ENCODE data around the gene SLC17A3. TPM values are rescaled to one million over a fixed set of nuclear protein-coding genes. Genes with fewer than 3 reads are reported as not detected.

The SLC17A3 gene
- total and polyA plus RNA-seq, 2 donors (not counting 1 experiment from before 2014, with no cell fraction given): not detected

DNA sequence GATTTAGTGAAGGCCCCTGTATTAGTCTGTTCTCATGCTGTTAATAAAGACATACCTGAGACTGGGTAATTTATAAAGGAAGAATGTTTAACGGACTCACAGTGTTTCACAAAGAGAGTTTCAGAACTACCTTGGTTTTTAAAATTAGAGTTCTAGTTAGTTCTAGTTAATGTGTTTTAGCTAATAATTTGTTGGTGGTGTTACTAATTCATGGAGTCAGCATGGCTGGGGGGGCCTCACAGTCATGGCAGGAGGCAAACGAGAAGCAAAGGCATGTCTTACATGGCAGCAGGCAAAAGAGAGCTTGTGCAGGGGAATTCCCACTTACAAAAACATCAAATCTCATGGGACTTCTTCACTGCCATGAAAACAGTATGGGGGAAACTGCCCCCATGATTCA lies 12.0 kb upstream of the SLC17A3 start:
- ChIA-PET CTCF (no interaction called here), POLR2A (no interaction called here)
- Histone ChIP-seq H3K4me2 (replicated peaks; ENCODE audit: low read depth, low read length, poor library complexity, severe bottlenecking) (no peak overlapping the region), H3K4me3 (ENCODE audit: control extremely low read depth in 1 of 5, extremely low read depth in 1 of 5, insufficient read depth in 1 of 5, low read depth in 2 of 5, low read length in 4 of 5) (no peak overlapping the region), H4K20me1 (ENCODE audit: control insufficient read depth, insufficient read depth, low read length, poor library complexity, severe bottlenecking) (no peaks in the 10 kb centered on the region), H3K9me3 (ENCODE audit: control extremely low read depth in 1 of 3, control insufficient read depth in 2 of 3, insufficient read depth in 1 of 3, low read length in 2 of 3) (peaks cover 0 to 3% (median 0%) of the 10 kb centered on the region in 3 donors), H3K27me3 (replicated peaks in 1 of 4; ENCODE audit: control extremely low read depth in 1 of 4, control insufficient read depth in 3 of 4, insufficient read depth in 4 of 4, low read length in 3 of 4) (no peaks in the 10 kb centered on the region), H3K27ac (ENCODE audit: low read length in 2 of 2) (no peak overlapping the region), H3K4me1 (ENCODE audit: control insufficient read depth in 2 of 2, insufficient read depth in 2 of 2, low read length in 2 of 2) (peaks cover 0 to 4% of the 10 kb centered on the region in 2 donors), H3K79me2 (ENCODE audit: control insufficient read depth, insufficient read depth, low read length) (no peaks in the 10 kb centered on the region), H3K9ac (ENCODE audit: low read length) (no peak overlapping the region), H3K36me3 (replicated peaks in 1 of 2; ENCODE audit: control extremely low read depth in 1 of 2, control insufficient read depth in 1 of 2, extremely low read depth in 1 of 2, insufficient read depth in 2 of 2, low read length in 1 of 2) (no peaks in the 10 kb centered on the region), H2AFZ (ENCODE audit: insufficient read depth, low read depth, low read length, poor library complexity, severe bottlenecking) (no peak overlapping the region)
- ATAC-seq (ENCODE audit: low read depth) (no peak), DNase-seq (no peak)
- no peak overlapping the region for H3K27ac Mint-ChIP-seq
- 100% methylated on average over 1 of the region's 2 CpGs for WGBS (ENCODE audit: insufficient coverage)
- H3K4me3 Mint-ChIP-seq: no peak overlapping the region
- peaks cover 9% of the 10 kb centered on the region for H3K4me1 Mint-ChIP-seq
- peaks cover 15% of the 10 kb centered on the region for H3K27me3 Mint-ChIP-seq
- intact Hi-C loops (cut with micrococcal nuclease): no loop called here
- TF ChIP-seq, protein P1, sequence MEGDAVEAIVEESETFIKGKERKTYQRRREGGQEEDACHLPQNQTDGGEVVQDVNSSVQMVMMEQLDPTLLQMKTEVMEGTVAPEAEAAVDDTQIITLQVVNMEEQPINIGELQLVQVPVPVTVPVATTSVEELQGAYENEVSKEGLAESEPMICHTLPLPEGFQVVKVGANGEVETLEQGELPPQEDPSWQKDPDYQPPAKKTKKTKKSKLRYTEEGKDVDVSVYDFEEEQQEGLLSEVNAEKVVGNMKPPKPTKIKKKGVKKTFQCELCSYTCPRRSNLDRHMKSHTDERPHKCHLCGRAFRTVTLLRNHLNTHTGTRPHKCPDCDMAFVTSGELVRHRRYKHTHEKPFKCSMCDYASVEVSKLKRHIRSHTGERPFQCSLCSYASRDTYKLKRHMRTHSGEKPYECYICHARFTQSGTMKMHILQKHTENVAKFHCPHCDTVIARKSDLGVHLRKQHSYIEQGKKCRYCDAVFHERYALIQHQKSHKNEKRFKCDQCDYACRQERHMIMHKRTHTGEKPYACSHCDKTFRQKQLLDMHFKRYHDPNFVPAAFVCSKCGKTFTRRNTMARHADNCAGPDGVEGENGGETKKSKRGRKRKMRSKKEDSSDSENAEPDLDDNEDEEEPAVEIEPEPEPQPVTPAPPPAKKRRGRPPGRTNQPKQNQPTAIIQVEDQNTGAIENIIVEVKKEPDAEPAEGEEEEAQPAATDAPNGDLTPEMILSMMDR (IDR thresholded peaks at IDR 0.05): no peak
- no peak for TF ChIP-seq EZH2 (IDR thresholded peaks at IDR 0.05; ENCODE audit: borderline replicate concordance, insufficient read depth, low read depth, low read length, poor library complexity, severe bottlenecking)
- H3K9me3 Mint-ChIP-seq (ENCODE audit: insufficient read depth): no peaks in the 10 kb centered on the region

GRCh38 chr6:25883991-25884390 lies 9.9 kb upstream of the SLC17A3 start:
- POLR2A ChIA-PET: no interaction called here
- Histone ChIP-seq H3K4me3 (ENCODE audit: control extremely low read depth in 1 of 5, extremely low read depth in 1 of 5, insufficient read depth in 1 of 5, low read depth in 2 of 5, low read length in 4 of 5) (no peak overlapping the region), H3K4me2 (replicated peaks; ENCODE audit: low read depth, low read length, poor library complexity, severe bottlenecking) (no peak overlapping the region), H3K9me3 (ENCODE audit: control extremely low read depth in 1 of 3, control insufficient read depth in 2 of 3, insufficient read depth in 1 of 3, low read length in 2 of 3) (peaks cover 0 to 3% (median 0%) of the 10 kb centered on the region in 3 donors), H4K20me1 (ENCODE audit: control insufficient read depth, insufficient read depth, low read length, poor library complexity, severe bottlenecking) (no peaks in the 10 kb centered on the region), H3K79me2 (ENCODE audit: control insufficient read depth, insufficient read depth, low read length) (no peaks in the 10 kb centered on the region), H3K27ac (ENCODE audit: low read length in 2 of 2) (no peak overlapping the region), H3K9ac (ENCODE audit: low read length) (no peak overlapping the region), H3K36me3 (replicated peaks in 1 of 2; ENCODE audit: control extremely low read depth in 1 of 2, control insufficient read depth in 1 of 2, extremely low read depth in 1 of 2, insufficient read depth in 2 of 2, low read length in 1 of 2) (no peaks in the 10 kb centered on the region), H3K4me1 (ENCODE audit: control insufficient read depth in 2 of 2, insufficient read depth in 2 of 2, low read length in 2 of 2) (peaks cover 0 to 4% of the 10 kb centered on the region in 2 donors), H2AFZ (ENCODE audit: insufficient read depth, low read depth, low read length, poor library complexity, severe bottlenecking) (no peak overlapping the region), H3K27me3 (replicated peaks in 1 of 4; ENCODE audit: control extremely low read depth in 1 of 4, control insufficient read depth in 3 of 4, insufficient read depth in 4 of 4, low read length in 3 of 4) (no peaks in the 10 kb centered on the region)
- ATAC-seq (ENCODE audit: low read depth): no peak
- intact Hi-C loops (cut with micrococcal nuclease): no loop called here
- Mint-ChIP-seq H3K27me3 (peaks cover 25% of the 10 kb centered on the region), H3K4me3 (no peak overlapping the region), H3K9me3 (ENCODE audit: insufficient read depth) (no peaks in the 10 kb centered on the region), H3K27ac (no peak overlapping the region), H3K4me1 (peaks cover 9% of the 10 kb centered on the region)
- DNase-seq: no peak
- WGBS (ENCODE audit: insufficient coverage): 71% methylated on average over 1 of the region's 2 CpGs
- TF ChIP-seq EZH2 (IDR thresholded peaks at IDR 0.05; ENCODE audit: borderline replicate concordance, insufficient read depth, low read depth, low read length, poor library complexity, severe bottlenecking): no peak
- TF ChIP-seq, protein P1 (IDR thresholded peaks at IDR 0.05): no peak
- CTCF ChIA-PET: no interaction called here
